Left forelimb (tissue), 1 donor: ENCODE measurements around the gene THOC5.
"Not testable (repeated sequence)": the region's sequence is repeated elsewhere in the genome, so short reads cannot be mapped to it uniquely, and the experiment has no call there.

ENCODE experiments used
- DNase-seq: peaks from one replicate; pipeline ENCODE4 v3.0.0-alpha.2; 2018; ENCODE audit warnings: low spot score

Gene THOC5

DNA sequence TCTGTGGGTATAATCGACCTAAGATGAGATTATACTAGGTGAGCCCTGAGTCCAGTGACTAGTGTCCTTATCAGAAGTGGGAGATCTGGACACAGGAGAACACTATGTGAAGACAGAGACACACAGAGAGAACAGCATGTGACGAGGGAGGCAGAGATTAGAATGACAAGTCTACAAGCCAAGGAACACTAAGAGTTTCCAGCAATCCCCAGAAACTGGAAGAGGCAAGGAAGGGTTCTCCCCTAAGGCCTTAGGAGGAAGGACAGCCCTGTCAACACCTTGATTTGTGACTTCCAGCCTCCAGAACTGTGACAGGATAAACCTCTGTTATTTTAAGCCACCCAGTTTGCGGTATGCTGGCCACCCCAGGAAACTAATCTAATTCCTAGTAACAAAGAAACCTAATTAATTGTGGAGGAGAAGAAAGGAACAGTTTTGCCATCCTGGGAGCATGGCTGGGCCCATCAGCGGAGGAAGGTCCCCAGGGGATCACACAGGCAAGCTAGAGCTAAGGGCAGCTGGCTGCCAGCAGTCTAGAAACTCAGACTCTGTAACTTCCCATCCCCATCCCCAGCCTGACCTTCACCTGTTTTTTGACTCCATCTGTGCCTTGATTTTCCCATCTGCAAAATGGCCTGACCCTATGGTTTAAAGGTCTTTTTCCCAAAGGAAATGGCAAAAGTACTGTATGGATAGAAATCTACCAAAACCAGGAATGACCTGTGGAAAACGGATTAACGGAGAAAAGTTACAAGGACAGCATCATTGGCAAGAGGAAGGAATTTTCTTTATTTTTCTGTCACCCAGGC is 10.3 kb upstream of the THOC5 start:
- DNase-seq, result no peak

DNA sequence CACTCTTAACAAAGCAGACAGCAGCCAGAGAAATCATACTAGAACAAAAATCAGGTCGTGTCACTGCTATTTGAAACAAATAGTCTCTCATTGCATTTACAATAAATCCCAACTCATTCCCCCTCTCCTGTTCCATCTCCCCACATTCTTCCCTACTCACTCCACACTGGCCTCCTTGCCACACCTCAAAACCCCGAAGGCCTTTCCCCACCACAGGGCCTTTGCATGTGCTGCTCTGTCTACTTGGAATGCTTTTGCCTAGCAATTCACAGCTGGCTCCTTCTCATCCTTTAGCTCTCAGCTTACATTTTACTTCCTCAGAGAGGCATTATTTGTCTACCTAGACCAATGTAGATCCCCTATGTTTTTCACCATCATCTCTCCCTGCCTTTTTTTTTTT is 6.3 kb upstream of the THOC5 start:
- no peak for DNase-seq

DNA sequence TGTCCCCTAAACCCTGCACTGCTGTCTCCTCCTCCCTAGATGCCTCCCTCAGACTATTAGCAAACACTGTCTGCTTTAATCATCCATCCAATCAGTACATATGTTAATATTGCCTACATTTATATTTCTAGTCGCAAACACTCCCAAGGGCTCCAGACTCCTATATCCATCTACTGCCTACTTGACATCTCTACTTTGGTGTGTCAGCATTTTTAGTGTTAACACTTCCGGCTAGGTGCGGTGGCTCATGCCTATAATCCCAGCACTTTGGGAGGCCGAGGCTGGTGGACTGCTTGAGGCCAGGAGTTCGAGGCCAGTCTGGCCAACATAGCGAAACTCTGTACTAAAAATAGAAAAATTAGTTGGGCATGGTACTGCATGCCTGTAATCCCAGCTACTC is 5.5 kb upstream of the THOC5 start:
- DNase-seq, result no peak

DNA sequence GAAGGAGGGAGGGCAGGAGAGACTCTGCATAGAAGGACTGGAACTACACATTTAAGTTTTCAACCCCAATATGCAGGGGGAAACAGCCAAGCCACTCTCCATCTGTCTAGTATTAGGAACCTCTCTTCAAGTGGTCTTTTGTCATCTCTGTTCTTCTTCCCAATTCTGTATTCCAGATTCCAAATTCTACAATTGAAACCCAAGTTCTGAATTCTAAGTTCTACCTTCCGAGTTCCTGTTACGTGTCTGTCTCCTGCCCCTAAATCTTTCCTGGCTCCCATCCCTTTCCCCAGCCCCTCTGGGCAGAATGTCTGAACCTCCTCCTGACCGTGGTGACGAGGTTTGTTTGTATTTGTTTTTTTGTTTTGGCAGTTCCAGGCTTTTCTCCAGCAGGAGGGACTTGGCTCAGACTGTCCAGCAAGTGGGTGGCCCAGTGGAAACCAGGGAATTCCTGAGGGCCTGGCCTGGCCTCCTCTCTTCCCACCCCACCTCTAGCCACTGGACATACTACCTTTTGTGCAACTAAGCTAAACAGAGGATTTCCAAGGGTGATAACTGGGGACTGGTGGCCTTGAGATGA is 1.6 kb upstream of the THOC5 start:
- no peak for DNase-seq

DNA sequence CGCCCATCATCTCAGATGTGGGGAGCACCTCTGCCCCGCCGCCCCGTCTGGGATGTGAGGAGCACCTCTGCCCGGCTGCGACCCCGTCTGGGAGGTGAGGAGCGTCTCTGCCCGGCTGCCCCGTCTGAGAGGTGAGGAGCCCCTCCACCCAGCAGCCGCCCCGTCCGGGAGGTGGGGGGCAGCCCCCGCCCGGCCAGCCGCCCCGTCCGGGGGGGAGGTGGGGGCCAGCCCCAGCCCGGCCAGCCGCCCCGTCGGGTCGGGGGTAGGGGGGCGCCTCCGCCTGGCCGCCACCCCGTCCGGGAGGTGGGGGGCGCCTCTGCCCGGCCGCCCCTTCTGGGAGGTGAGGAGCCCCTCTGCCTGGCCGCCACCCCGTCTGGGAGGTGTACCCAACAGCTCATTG is 1.2 kb downstream of the THOC5 start:
- not testable (repeated sequence) for DNase-seq

DNA sequence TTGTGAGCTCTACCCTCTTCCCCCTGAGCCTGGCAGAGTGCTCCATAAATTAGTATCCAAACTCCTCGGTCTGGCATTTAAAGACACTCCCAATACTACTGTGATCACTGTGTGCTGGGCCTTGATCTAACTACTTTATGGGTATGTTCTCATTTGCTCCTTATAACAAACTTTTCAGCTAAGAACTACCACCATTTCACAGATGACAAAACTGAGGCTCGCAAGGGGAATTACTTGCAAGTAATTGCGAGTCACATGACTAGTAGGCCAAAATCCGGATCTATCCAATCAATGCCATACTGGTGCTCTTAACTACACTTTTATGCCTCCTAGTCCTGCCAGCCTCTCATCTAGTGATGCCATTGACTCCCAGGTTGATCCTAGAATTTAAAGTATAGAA is 3.6 kb downstream of the THOC5 start:
- no peak for DNase-seq

DNA sequence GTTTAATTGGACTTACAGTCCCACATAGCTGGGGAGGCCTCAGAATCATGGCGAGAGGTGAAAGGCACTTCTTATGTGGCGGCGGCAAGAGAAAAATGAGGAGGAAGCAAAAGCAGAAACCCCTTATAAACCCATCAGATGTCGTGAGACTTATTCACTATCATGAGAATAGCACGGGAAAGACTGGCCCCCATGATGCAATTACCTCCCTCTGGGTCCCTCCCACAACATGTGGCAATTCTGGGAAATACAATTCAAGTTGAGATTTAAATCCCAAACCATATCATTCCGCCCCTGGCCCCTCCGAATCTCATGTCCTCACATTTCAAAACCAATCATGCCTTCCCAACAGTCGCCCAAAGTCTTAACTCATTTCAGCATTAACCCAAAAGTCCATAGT is 8.5 kb downstream of the THOC5 start:
- not testable (repeated sequence) for DNase-seq

DNA sequence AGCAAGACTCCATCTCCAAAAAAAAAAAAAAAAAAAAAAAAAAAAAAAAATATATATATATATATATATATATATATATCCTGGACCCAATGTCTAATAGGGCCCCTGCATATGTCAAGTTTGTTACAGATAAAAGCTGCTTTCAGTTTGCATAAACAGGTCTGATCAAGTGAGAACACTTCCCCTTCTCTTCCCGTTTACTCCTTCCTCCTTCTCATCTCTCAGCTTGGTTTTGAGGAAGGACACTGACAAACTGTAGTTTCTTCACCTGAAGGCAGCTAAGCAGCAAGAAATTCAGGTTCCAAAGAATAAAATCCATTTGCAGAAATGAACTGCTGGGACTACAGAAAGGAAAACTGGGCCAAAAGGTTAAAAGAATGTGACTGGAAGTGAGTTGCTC is 11.7 kb downstream of the THOC5 start:
- DNase-seq, result no peak

DNA sequence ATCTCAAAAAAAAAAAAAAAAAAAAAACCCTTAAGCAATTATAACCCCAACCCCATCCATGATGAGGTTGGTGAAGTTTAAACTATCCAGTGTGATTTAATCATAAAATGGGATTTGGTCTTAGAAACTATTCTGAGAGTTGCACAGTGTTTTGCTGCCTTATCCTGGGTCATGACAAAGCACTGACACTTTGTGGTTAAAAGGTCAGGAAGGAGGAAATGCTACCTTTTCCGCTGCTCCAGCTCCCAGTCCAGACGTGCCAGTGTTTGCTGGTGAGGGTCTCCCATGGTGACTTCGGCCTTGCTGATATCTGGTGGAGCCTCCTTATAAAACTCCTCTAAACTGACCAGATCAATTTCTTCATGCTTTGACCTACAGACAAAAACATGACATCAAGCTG is 14.5 kb downstream of the THOC5 start:
- no peak for DNase-seq

DNA sequence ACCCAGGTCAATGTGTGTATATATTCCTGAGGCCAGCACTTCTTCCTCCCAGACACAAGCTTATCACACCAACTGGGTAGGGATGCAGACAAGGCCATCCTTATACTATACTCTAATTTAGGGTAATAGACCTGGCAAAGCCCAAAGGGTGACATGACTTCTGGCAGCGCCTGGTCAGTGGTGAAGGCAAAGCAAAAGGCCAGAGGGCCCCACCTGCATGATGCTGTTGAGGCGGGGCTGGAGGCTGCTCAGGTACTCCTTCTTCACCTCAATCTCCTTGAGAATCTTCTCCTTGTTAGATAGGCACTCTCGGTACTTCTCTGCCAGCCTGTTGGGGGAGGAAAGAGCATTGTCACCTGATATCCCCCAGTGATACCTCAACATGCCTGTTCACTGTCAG is 17.1 kb downstream of the THOC5 start:
- DNase-seq, result no peak

DNA sequence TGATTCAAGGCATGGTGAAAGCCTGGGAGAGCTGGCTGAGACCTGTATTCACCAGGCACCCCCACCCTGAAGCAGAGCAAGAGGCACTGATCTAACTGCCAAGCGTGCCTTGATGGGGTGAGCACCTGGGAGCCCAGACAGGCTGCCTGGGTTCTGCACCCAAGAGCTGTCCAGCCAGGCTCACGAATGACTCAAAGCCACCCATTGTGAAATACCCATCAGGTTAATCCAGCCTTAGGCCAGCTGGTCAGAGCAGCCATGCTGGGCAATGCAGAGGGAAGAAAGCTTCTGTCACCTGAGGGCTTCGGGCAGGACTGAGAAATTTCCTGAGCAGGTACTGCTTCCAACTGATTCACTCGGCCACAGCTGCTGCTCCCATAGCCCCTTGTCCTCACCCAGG is 22.1 kb downstream of the THOC5 start:
- DNase-seq, result no peak

DNA sequence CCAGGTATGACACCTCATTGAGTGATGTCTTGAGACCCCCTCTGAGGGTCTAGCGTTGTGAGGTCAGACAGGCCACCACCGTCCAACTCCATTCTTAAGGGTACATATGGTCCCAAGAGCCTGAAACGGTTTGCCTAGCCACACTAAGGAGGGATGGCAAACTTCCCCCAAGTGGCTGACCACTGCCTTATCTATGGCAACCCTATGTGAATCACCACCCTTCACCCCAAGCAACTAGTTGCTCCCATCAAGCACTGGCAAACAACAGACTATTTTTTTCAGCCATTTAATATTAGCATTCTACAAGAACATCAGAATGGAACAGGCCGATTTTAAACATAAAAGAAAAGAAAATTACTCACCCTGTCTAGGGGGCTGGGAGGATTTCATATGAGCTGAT is 22.8 kb downstream of the THOC5 start:
- no peak for DNase-seq

DNA sequence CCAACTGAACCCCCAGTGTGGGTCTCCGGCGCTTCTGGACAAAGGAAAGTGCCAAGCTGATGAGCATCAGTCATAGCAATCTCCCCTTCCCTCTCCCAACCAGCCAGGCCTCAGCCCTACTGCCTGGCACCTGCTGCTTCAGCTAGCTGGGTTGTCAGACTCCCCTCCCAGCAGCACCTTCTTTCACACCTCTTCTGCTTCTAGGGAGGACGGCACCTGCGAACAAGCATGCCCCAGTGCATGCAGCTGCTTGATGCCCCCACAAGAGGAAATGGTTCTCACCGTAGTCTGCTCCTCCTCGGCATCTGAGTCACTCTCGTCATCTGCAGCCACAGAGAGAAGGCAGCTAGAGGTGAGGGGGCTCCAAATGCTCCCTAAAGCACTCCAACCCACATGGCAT is 25.4 kb downstream of the THOC5 start:
- DNase-seq, result no peak

DNA sequence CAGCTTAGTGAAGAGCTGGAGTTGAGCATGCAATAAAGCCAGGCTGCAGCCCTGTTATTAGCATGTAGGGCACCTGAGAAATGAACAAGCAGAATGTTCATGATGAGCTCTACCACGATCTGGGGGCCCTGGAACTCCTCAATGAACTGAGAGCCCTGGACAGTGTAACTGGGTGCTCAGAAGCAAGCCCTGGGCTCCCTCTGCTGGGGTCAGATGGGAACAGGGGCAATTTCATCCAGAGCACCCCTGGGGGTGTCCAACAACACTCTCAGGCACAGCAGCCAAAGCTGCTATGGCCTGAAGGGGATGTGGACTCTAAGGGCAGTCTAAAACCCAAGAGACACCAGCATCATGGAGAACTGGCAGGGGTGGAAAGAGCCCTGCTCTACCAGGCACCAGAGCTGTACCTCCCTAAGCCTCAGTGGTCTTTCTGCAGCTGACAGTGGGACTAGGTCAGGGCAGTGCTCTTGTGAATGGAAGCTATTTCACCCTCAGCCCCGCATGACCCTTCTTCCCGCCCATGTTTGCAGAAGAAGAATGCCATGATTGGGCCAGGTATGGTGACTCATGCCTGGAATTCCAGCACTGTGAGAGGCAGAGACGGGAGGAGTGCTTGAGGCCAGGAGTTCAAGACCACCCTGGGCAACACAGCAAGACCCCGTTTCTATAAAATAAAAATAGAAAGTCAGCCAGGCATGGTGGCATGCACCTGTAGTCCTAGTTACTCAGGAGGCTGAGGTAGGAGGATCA is 28.9 kb downstream of the THOC5 start:
- DNase-seq, result no peak

DNA sequence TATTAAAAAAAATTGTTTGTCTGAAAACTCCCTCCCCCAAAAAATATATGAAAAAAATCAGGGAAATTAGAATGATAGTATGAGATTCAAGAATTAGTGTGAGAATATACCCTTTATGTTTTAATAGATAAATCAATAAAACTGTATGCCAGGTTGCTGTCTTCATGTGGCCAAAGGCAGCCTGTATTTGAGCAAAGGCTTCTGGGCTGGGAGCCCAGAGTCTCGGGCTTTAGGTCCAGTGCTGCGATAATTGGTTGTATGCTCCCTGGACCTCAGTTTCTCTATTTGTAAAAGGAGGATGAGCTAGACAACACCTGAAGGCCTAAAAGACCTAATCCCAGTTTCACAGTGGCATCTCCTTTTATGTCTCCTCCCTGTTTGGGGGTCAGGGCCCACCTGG is 29.8 kb downstream of the THOC5 start:
- no peak for DNase-seq

DNA sequence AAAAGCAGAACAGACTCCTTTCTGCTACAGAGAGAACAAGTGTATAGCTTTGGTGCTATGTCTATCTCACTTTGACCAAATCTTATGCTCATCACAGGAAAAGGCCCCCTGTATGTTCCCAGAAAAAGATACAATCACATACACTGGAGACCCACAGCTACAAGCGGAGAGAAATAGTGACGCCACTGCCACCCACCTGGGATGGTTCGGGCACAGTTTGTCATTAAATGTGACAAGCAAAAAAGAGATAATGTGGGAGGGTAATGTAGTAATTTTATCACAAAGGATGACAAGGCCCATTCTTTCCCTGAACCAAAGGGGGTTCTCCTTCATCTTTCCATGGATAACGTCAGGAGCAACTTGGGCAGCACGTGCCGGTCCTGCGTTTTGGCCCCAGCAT is 32.0 kb downstream of the THOC5 start:
- DNase-seq, result no peak

DNA sequence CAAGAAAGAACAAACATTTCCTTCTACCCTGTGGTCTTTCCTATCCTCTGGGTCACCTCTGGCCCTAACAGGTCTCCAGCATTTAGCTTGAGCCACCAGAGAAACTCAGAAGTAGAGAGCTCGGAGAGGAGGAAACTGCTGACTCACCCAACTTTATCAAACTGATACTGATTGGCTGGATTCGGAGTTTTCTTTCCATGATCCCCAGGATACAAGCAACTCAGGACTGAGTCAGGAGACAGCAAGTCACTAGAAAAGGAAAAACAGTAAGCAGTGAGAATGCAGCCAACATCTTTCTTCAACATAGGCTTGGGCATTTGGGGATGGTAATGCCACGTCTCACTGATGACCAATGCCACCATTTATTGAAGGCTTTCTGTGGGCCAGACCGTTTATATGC is 32.7 kb downstream of the THOC5 start:
- DNase-seq, result no peak

DNA sequence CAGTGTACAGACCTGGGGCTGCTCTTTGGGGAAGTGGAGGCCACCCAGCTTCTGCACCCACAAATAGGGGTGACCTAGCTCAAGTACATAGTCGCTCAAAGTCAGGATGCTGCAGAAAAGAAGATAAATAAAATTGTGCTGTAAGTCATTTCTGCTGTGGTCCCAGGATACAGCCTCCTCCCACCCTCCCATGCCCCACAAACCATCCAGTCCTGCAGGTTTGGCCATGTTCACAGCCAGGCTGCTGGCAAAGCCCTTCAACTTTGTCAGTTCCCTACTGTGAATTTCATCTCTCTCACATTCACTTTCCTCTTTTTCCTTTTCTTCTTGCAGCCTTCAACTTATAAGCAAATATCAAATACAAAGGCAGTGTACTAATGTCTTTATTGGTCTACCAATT is 33.6 kb downstream of the THOC5 start:
- no peak for DNase-seq

DNA sequence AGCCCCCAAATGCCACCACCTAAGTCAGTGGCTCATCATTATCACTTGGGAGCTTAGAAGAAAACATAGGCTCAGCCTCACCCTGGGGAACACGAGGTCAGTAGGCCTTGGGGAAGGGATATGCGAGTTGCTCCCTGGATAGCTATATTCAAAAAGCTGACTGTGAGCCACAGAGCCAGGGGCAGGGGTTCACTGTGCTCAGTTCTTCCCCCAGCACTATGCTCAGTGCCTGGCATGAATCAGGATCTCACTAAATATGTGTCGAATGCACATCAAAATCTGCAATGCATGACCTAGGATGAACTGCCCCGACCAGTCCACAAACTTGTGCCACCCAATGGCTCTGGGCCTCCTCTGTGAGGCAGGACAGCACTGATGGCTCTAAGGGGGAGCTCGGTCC is 35.1 kb downstream of the THOC5 start:
- no peak for DNase-seq

DNA sequence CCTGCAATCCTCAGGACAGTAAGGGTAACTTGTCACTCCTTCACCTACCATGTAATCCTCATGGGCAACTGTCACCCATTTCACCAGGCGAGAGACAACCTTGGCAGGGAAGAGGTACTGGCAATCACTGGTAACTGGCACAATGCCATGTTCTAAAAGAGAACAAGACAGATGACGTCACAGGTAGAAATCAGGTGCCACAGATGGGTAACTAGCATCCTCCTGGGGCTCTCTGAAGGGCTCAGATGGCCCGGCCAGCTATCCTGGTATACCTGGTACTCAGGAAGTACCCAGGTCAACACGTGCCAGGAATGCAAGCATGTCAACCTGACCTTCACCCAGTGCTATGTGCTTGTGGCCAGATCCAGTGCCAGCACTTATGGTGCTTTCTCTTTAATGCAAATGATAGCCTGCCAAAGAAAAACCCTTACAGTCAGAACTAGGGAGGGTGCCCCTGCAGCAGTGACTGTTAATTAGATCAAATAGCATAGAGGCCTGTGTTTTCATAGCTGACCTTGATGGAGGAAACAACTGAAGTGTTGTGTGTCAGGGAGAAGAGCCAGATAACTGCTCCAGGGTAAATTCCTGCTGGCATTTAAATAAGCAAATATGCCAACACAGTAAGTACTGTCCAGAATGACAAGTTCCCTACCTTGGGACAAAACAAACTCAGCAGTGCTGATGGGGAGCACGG is 36.2 kb downstream of the THOC5 start:
- no peak for DNase-seq

DNA sequence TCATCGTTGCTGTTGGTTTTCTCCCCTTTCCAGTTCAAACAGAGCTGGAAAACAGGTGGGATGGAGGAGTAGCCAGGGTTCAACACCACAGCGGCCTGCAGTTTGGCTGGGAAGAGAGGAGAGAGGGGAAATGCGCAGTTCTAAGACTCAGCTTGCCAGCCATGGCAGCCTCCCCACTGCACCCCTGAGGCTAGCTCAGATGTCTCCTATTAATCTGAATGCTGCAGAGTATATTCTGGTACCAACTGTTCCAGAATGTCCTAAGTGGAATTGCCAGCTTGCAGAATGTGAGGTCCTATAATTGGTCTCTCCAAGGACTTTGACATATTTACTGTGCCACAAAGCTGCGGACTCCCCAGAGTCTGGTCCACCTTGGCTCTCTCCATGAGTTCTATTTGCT is 41.5 kb downstream of the THOC5 start:
- DNase-seq, result no peak

DNA sequence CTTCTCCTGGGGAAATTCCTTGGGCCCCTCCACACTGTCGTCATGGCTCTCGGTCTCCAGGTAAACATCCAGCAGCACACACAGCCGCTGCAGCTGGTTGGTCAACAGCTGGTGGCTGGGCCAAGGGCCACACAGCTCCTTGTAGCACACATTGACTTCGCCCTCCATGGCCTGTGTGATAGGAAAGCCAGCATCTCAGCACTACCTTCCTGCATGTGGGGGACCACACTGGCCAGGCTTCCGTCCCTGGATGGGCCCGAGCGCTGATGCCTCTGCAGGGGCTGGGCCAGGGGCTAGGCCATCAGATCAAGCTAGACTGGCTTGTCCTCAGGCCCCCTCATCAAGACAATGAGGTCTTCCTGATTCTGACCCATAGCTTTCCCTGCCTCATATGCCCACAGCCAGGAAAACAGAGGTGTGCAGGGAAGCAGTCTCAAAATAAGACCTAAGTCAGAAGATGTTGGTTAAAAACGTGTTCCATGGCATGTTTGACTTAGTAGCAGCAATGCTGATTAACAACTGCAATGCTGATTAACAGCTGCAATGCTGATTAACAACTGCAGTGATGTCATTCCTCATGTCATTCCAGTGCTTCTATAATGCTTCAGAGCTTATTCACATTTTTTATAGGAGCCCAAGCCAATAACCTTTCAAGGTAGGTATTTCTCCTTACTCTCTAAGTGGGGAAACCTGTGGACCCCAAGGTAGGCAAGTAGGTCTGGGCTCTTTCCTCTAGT is 42.3 kb downstream of the THOC5 start:
- DNase-seq, result no peak
